Nephron progenitor cell (in vitro differentiated cells): ENCODE measurements around the gene GPC3.

ENCODE experiments used
- DNase-seq: peaks from one replicate; pipeline ENCODE4 v3.0.0; 2021
- H3K27ac Mint-ChIP-seq: 2 replicates; pipeline ENCODE4 v1.8.0; 2021; ENCODE audit warnings: mild to moderate bottlenecking, moderate library complexity, mixed read lengths
- H3K27me3 Mint-ChIP-seq: 2 replicates; pipeline ENCODE4 v1.8.0; 2021; ENCODE audit warnings: mild to moderate bottlenecking, low read depth, mixed read lengths; ENCODE audit not compliant: poor library complexity
- H3K36me3 Mint-ChIP-seq: 2 replicates; pipeline ENCODE4 v1.8.0; 2021; ENCODE audit warnings: low read depth, mixed read lengths
- H3K4me1 Mint-ChIP-seq: 2 replicates; pipeline ENCODE4 v1.8.0; 2021; ENCODE audit warnings: mixed read lengths
- H3K4me3 Mint-ChIP-seq: 2 replicates; pipeline ENCODE4 v1.8.0; 2021; ENCODE audit warnings: mild to moderate bottlenecking, moderate library complexity, mixed read lengths
- H3K9me3 Mint-ChIP-seq: 2 replicates; pipeline ENCODE4 v1.8.0; 2021; ENCODE audit warnings: mild to moderate bottlenecking, moderate library complexity, mixed read lengths
- TF ChIP-seq, protein P1 (sequence below): fragments of 200-600 bp; sonication (generic); IDR thresholded peaks from 2 replicates; pipeline ENCODE4 v1.5.0; 2021; ENCODE audit warnings: antibody characterized with exemption

GPC3 gene

DNA sequence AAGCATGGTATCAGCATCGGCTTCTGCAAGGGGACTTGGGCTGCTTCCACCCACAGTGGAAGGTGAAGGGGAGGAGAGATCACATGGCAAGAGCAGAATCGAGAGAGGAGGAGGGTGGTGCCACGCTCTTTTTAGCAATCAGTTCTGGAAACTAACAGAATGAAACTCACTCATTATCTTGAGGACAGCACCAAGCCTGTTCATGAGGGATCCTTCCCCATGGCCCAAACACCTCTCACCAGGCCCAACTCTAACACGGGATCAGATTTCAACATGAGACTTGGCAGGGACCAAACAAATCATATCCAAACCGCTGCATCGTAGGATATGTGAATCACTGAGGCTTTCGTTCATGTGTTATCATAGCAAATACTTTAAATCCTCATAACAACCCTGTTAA lies 125.5 kb downstream of the GPC3 start:
- no peaks in the 10 kb centered on the region for H3K27me3 Mint-ChIP-seq
- TF ChIP-seq, protein P1, sequence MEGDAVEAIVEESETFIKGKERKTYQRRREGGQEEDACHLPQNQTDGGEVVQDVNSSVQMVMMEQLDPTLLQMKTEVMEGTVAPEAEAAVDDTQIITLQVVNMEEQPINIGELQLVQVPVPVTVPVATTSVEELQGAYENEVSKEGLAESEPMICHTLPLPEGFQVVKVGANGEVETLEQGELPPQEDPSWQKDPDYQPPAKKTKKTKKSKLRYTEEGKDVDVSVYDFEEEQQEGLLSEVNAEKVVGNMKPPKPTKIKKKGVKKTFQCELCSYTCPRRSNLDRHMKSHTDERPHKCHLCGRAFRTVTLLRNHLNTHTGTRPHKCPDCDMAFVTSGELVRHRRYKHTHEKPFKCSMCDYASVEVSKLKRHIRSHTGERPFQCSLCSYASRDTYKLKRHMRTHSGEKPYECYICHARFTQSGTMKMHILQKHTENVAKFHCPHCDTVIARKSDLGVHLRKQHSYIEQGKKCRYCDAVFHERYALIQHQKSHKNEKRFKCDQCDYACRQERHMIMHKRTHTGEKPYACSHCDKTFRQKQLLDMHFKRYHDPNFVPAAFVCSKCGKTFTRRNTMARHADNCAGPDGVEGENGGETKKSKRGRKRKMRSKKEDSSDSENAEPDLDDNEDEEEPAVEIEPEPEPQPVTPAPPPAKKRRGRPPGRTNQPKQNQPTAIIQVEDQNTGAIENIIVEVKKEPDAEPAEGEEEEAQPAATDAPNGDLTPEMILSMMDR = no peak
- peaks cover 36% of the 10 kb centered on the region for H3K4me1 Mint-ChIP-seq
- peak overlapping the region; percentile 99 for H3K27ac Mint-ChIP-seq
- peaks cover 33% of the 10 kb centered on the region for H3K36me3 Mint-ChIP-seq
- no peak overlapping the region for H3K4me3 Mint-ChIP-seq
- no peak for DNase-seq
- H3K9me3 Mint-ChIP-seq = peaks cover 18% of the 10 kb centered on the region

DNA sequence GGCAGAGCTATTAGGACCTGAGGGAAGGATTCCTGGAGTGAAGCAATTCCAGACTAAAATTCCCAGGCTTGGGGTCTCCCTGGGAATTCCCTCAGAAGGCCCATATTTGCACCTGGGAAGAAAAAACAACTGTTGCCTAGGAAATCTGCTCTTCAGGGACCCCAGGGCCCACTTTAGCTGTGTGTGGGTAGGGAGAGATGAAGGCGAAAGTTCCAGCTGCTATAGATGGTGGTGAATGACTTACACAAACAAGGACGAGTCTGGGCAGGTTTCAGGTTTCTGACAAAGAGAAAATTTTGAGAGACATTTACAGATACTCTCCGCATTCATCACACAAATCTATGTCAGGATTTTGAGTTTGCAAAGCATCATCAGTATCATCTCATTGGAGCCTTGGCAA lies 126.1 kb downstream of the GPC3 start:
- DNase-seq = no peak
- TF ChIP-seq, protein P1 = no peak
- no peaks in the 10 kb centered on the region for H3K27me3 Mint-ChIP-seq
- peaks cover 34% of the 10 kb centered on the region for H3K4me1 Mint-ChIP-seq
- H3K9me3 Mint-ChIP-seq = peaks cover 16% of the 10 kb centered on the region
- peaks cover 28% of the 10 kb centered on the region for H3K36me3 Mint-ChIP-seq
- H3K27ac Mint-ChIP-seq = peak overlapping the region; percentile 99
- H3K4me3 Mint-ChIP-seq = no peak overlapping the region

DNA sequence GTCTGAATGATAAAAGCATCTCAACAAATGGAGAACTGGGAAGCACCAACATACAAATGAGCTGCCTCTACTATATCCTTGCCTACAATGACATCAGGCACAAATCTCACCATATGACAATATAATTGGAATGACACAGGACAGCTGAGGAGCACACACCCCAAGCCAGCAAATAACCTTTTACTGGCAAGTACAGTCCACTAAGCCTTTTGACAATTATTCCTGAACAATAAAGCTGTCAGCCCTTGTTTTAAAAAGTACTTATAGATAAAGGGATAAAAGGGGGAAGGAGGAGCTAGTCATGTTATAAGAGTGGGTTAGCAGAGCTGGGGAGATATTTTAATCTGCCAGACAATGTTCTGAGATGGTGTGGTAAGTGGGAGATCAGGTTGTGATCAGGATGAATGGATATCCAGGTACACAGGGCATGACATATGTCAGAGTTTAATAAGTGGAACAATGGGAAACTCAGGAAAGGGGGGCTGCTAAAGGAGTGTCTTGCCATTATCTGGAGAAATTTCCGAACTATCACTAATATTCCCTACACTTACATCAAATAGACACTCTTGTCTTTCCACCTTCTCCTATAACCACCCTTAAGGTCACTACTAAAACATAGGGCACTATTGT lies 127.6 kb downstream of the GPC3 start:
- Mint-ChIP-seq H3K9me3 (peaks cover 9% of the 10 kb centered on the region), H3K4me3 (no peak overlapping the region), H3K27ac (peak overlapping the region; percentile 68), H3K27me3 (no peaks in the 10 kb centered on the region), H3K4me1 (peaks cover 28% of the 10 kb centered on the region), H3K36me3 (peaks cover 14% of the 10 kb centered on the region)
- TF ChIP-seq, protein P1 = no peak
- no peak for DNase-seq

DNA sequence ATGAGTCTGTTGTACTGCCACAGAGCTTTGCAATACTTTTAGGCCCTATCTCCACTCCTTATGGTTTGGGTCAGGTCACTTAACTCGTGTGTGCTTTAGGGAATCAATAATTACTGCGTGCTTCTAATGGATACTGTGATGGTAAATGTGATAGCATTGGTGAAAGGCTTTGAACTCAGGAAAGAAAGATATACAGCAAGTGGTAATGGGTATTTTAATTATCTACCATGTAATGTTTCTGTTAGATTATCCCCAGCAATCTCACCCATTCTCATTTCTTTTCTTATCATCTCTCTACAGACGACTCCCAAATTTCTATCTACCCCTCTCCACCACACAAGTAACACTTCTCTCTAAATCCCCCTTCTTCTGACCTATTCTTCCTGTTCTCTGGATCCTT lies 128.6 kb downstream of the GPC3 start:
- H3K27me3 Mint-ChIP-seq = no peaks in the 10 kb centered on the region
- H3K9me3 Mint-ChIP-seq = peaks cover 4% of the 10 kb centered on the region
- H3K27ac Mint-ChIP-seq = no peak overlapping the region
- TF ChIP-seq, protein P1 = no peak
- H3K4me1 Mint-ChIP-seq = peaks cover 28% of the 10 kb centered on the region
- no peak overlapping the region for H3K4me3 Mint-ChIP-seq
- DNase-seq = no peak
- peaks cover 6% of the 10 kb centered on the region for H3K36me3 Mint-ChIP-seq

DNA sequence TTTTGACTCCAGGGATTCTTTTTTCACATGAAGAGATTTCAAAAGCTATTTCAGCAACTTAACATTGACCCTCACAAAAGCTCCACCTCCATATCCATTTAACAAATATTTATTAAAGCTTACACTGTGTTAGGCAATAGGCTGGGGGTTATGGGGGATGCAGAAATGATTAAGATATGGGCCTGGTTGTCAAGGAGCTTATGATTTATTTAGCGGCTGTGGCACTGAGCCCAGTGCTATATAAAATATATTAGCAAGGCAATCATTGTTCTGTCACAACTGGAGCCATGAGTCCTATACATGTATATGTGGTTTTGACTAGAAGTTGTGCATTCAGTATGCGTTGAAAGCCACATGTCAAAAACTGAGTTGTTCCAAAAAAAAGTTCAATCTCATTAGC lies 131.1 kb downstream of the GPC3 start:
- H3K36me3 Mint-ChIP-seq = peaks cover 14% of the 10 kb centered on the region
- H3K27ac Mint-ChIP-seq = no peak overlapping the region
- peaks cover 25% of the 10 kb centered on the region for H3K4me1 Mint-ChIP-seq
- H3K9me3 Mint-ChIP-seq = no peaks in the 10 kb centered on the region
- no peaks in the 10 kb centered on the region for H3K27me3 Mint-ChIP-seq
- H3K4me3 Mint-ChIP-seq = no peak overlapping the region
- DNase-seq = no peak
- TF ChIP-seq, protein P1 = no peak

DNA sequence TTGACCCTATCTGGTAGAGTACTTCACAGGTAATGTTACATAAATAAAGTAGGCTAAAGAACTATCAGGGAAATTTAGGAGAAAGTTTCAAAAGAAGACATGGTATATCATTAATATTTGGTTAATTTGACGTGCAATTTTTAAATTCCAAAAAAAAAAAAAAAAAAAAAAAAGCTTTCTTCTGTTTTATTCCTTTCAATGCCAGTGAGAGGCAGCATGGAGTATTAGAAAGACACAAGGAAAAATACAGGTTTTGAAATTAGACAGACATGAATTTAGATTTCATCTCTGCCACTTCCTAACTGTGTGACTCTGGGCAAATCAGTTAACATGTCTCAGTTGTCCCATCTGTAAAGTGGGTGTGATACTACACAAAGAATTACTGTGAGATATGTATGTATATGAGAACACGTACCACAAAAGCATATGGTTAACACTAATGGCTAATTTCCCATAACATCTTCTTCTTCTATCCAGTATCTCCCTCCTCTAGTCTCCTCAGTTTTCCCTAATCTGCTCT lies 132.5 kb downstream of the GPC3 start:
- DNase-seq = no peak
- H3K27me3 Mint-ChIP-seq = no peaks in the 10 kb centered on the region
- peaks cover 16% of the 10 kb centered on the region for H3K4me1 Mint-ChIP-seq
- no peak overlapping the region for H3K4me3 Mint-ChIP-seq
- H3K27ac Mint-ChIP-seq = no peak overlapping the region
- TF ChIP-seq, protein P1 = no peak
- H3K9me3 Mint-ChIP-seq = no peaks in the 10 kb centered on the region
- H3K36me3 Mint-ChIP-seq = peaks cover 14% of the 10 kb centered on the region
